Liver (tissue), 9 donors: ENCODE data around the gene S100A2. TPM values are rescaled to one million over a fixed set of nuclear protein-coding genes. Genes with fewer than 3 reads are reported as not detected.

Source experiments
- DNase-seq: peaks from one replicate; pipeline ENCODE4 v3.0.0-alpha.2; 2017; ENCODE audit warnings: low spot score
- H3K27ac ChIP-seq, 2 donors: one replicate each; pipeline ENCODE4 v1.7.0; 2013; ENCODE audit warnings: inconsistent platforms in 2 of 2, low read length in 2 of 2, control low read depth in 1 of 2, low read depth in 1 of 2, mild to moderate bottlenecking in 1 of 2
- H3K27me3 ChIP-seq, 4 donors: one replicate each; pipeline versions ENCODE4 v1.6.1 to v1.7.0; 2013; ENCODE audit warnings: low read length in 3 of 4, inconsistent platforms in 1 of 4, mild to moderate bottlenecking in 1 of 4, moderate library complexity in 1 of 4; ENCODE audit not compliant: control insufficient read depth in 4 of 4, insufficient read depth in 4 of 4
- H3K36me3 ChIP-seq, 4 donors: one replicate each; pipeline versions ENCODE4 v1.6.1 to v1.7.0; 2013; ENCODE audit warnings: low read length in 3 of 4, mild to moderate bottlenecking in 3 of 4, low read depth in 1 of 4, moderate library complexity in 1 of 4; ENCODE audit not compliant: control insufficient read depth in 4 of 4, insufficient read depth in 3 of 4
- H3K4me1 ChIP-seq, 4 donors: one replicate each; pipeline versions ENCODE4 v1.6.1 to v1.7.0; 2013; ENCODE audit warnings: low read length in 3 of 4, mild to moderate bottlenecking in 3 of 4, moderate library complexity in 1 of 4; ENCODE audit not compliant: control insufficient read depth in 4 of 4, insufficient read depth in 4 of 4
- H3K4me3 ChIP-seq, 3 donors: one replicate each; pipeline versions ENCODE4 v1.6.1 to v1.7.0; 2013; ENCODE audit warnings: low read length in 3 of 3, control low read depth in 1 of 3, low read depth in 1 of 3, mild to moderate bottlenecking in 1 of 3
- H3K9ac ChIP-seq, 2 donors: one replicate each; pipeline ENCODE4 v1.7.0; 2013; ENCODE audit warnings: low read length in 2 of 2, mild to moderate bottlenecking in 2 of 2, moderate library complexity in 2 of 2, control low read depth in 1 of 2, low read depth in 1 of 2
- H3K9me3 ChIP-seq, 4 donors: one replicate each; pipeline versions ENCODE4 v1.6.1 to v1.7.0; 2013; ENCODE audit warnings: low read length in 3 of 4; ENCODE audit not compliant: control insufficient read depth in 4 of 4
- ATF3 ChIP-seq: IDR thresholded peaks from 2 replicates; pipeline ENCODE4 v1.6.1; 2016; ENCODE audit warnings: antibody characterized with exemption
- CTCF ChIP-seq: fragments of 150-350 bp; IDR thresholded peaks from 2 replicates; pipeline ENCODE4 v1.5.1; 2017; ENCODE audit warnings: improper control_type of control experiment, low read depth, low read length; ENCODE audit not compliant: missing input control
- EGR1 ChIP-seq, 2 donors: IDR thresholded peaks; 2 replicates each; pipeline ENCODE4 v1.6.1; 2016 to 2018; ENCODE audit warnings: antibody characterized with exemption in 2 of 2, low read depth in 2 of 2
- FOXA1 ChIP-seq: IDR thresholded peaks from 2 replicates; pipeline ENCODE4 v1.6.1; 2016; ENCODE audit warnings: antibody characterized with exemption
- FOXA2 ChIP-seq: IDR thresholded peaks from 2 replicates; pipeline ENCODE4 v1.6.1; 2016; ENCODE audit warnings: antibody characterized with exemption
- GABPA ChIP-seq, 2 donors: IDR thresholded peaks in 1 of 2; conservative IDR thresholded peaks in 1 of 2; 2 replicates each; pipeline ENCODE4 v1.6.1; 2016; ENCODE audit warnings: antibody characterized with exemption in 2 of 2, mild to moderate bottlenecking in 1 of 2, moderate library complexity in 1 of 2
- HNF4A ChIP-seq, 2 donors: conservative IDR thresholded peaks; 2 replicates each; pipeline ENCODE4 v1.6.1; 2016; ENCODE audit warnings: antibody characterized with exemption in 2 of 2, mild to moderate bottlenecking in 2 of 2
- HNF4G ChIP-seq: IDR thresholded peaks from 2 replicates; pipeline ENCODE4 v1.6.1; 2016; ENCODE audit warnings: antibody characterized with exemption
- JUND ChIP-seq, 2 donors: IDR thresholded peaks; 2 replicates each; pipeline ENCODE4 v1.6.1; 2016; ENCODE audit warnings: antibody characterized with exemption in 2 of 2
- MAX ChIP-seq: IDR thresholded peaks from 2 replicates; pipeline ENCODE4 v1.6.1; 2016; ENCODE audit warnings: antibody characterized with exemption
- NR2F2 ChIP-seq: IDR thresholded peaks from 2 replicates; pipeline ENCODE4 v1.6.1; 2016; ENCODE audit warnings: antibody characterized with exemption
- RAD21 ChIP-seq, 2 donors: IDR thresholded peaks; 2 replicates each; pipeline ENCODE4 v1.6.1; 2016; ENCODE audit warnings: antibody characterized with exemption in 2 of 2, mild to moderate bottlenecking in 2 of 2
- REST ChIP-seq: IDR thresholded peaks from 2 replicates; pipeline ENCODE4 v1.6.1; 2016; ENCODE audit warnings: antibody characterized with exemption, mild to moderate bottlenecking
- RXRA ChIP-seq, 2 donors: IDR thresholded peaks; 2 replicates each; pipeline ENCODE4 v1.6.1; 2017 to 2018; ENCODE audit warnings: antibody characterized with exemption in 2 of 2, mild to moderate bottlenecking in 1 of 2
- SP1 ChIP-seq: IDR thresholded peaks from 2 replicates; pipeline ENCODE4 v1.6.1; 2018; ENCODE audit warnings: antibody characterized with exemption, mild to moderate bottlenecking
- TAF1 ChIP-seq: conservative IDR thresholded peaks from 2 replicates; pipeline ENCODE4 v1.6.1; 2016; ENCODE audit warnings: antibody characterized with exemption, mild to moderate bottlenecking
- YY1 ChIP-seq: IDR thresholded peaks from 2 replicates; pipeline ENCODE4 v1.6.1; 2016; ENCODE audit warnings: antibody characterized with exemption, mild to moderate bottlenecking
- ZBTB33 ChIP-seq: IDR thresholded peaks from 2 replicates; pipeline ENCODE4 v1.6.1; 2016; ENCODE audit warnings: antibody characterized with exemption
- WGBS: extraction: QIAGEN DNeasy Blood & Tissue Kit; methylation state at CpG from one replicate; pipeline ENCODE4 v1.1.7; 2013; 5-methylcytosine and 5-hydroxymethylcytosine counted together
- polyA plus RNA-seq, 2 donors: library from polyadenylated mRNA; stranded (reverse) in 1 of 2; unstranded in 1 of 2; fragments of 200-250 nt in 1 of 2; fragments of >200 nt in 1 of 2; fragmentation: Nextera tagmentation in 1 of 2; extraction: Ambion mirVana in 1 of 2; gene quantifications; one replicate each; pipeline versions ENCODE4 v1.2.1 to v1.2.3, GENCODE V29; 2013 to 2015
- total RNA-seq, 2 donors: library from RNA; depleted of rRNA; stranded (reverse); fragments of >200 nt; gene quantifications; one replicate each; pipeline ENCODE4 v1.2.3, GENCODE V29; 2014
- donor health status: healthy.
- donor health status: healthy.
- donor health status: healthy.
- donor health status: healthy.
- donor health status: healthy.

Gene S100A2
- total and polyA plus RNA-seq, 4 donors, result 0.22 to 0.67 TPM; not detected in 2

GRCh38 chr1:153573351-153573750, 7.7 kb upstream of the S100A2 start:
- 69% methylated on average over 3 of the region's 3 CpGs for WGBS
- DNase-seq, result no peak
- no peak overlapping the region for H3K9ac ChIP-seq
- no peak for TF ChIP-seq CTCF
- TF ChIP-seq HNF4G, result no peak
- TF ChIP-seq REST, result no peak
- TF ChIP-seq TAF1, result no peak
- TF ChIP-seq YY1, result no peak
- no peak for TF ChIP-seq RAD21 (IDR thresholded peaks at IDR 0.05)
- no peak for TF ChIP-seq GABPA (IDR thresholded peaks at IDR 0.05 in 1 of 2, conservative IDR thresholded peaks at IDR 0.05 in 1 of 2)
- TF ChIP-seq HNF4A (conservative IDR thresholded peaks at IDR 0.05), result no peak
- TF ChIP-seq FOXA2, result no peak
- no peak for TF ChIP-seq EGR1 (IDR thresholded peaks at IDR 0.05; ENCODE audit: low read depth in 2 of 2)
- TF ChIP-seq RXRA (IDR thresholded peaks at IDR 0.05), result no peak
- no peak for TF ChIP-seq SP1
- no peak for TF ChIP-seq MAX
- no peak for TF ChIP-seq ATF3
- no peak for TF ChIP-seq FOXA1
- TF ChIP-seq ZBTB33, result no peak
- no peak for TF ChIP-seq NR2F2
- TF ChIP-seq JUND (IDR thresholded peaks at IDR 0.05), result no peak
- no peaks in the 10 kb centered on the region for H3K36me3 ChIP-seq
- H3K4me3 ChIP-seq, result no peak overlapping the region
- no peak overlapping the region for H3K27ac ChIP-seq
- peaks cover 0 to 7% (median 3%) of the 10 kb centered on the region in 4 donors for H3K4me1 ChIP-seq
- H3K9me3 ChIP-seq, result no peaks in the 10 kb centered on the region
- H3K27me3 ChIP-seq, result no peaks in the 10 kb centered on the region
